ENCODE data around the gene VANGL2. TPM values are rescaled to one million over a fixed set of nuclear protein-coding genes. Genes with fewer than 3 reads are reported as not detected.

Gene VANGL2
- total RNA-seq, 1 donor from 2014 or later = 17.0 TPM

- Histone ChIP-seq H3K36me3 (ENCODE audit: control insufficient read depth, insufficient read depth, low read length) (no peaks in the 10 kb centered on the region), H3K4me3 (ENCODE audit: low read depth, low read length) (no peak overlapping the region), H3K27me3 (ENCODE audit: control insufficient read depth, insufficient read depth, low read length) (no peaks in the 10 kb centered on the region)
- TF ChIP-seq, protein P1, sequence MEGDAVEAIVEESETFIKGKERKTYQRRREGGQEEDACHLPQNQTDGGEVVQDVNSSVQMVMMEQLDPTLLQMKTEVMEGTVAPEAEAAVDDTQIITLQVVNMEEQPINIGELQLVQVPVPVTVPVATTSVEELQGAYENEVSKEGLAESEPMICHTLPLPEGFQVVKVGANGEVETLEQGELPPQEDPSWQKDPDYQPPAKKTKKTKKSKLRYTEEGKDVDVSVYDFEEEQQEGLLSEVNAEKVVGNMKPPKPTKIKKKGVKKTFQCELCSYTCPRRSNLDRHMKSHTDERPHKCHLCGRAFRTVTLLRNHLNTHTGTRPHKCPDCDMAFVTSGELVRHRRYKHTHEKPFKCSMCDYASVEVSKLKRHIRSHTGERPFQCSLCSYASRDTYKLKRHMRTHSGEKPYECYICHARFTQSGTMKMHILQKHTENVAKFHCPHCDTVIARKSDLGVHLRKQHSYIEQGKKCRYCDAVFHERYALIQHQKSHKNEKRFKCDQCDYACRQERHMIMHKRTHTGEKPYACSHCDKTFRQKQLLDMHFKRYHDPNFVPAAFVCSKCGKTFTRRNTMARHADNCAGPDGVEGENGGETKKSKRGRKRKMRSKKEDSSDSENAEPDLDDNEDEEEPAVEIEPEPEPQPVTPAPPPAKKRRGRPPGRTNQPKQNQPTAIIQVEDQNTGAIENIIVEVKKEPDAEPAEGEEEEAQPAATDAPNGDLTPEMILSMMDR (IDR thresholded peaks at IDR 0.05; ENCODE audit: insufficient read depth, low read length, poor library complexity, severe bottlenecking) = no peak
- DNase-seq (ENCODE audit: low read depth) = no peak
These were observed 31.2 kb downstream of the VANGL2 start for GRCh38 chr1:160431571-160431970.

GRCh38 chr1:160432371-160432786 is 32.0 kb downstream of the VANGL2 start:
- DNase-seq (ENCODE audit: low read depth) = no peak
- Histone ChIP-seq H3K27me3 (ENCODE audit: control insufficient read depth, insufficient read depth, low read length) (no peaks in the 10 kb centered on the region), H3K4me3 (ENCODE audit: low read depth, low read length) (no peak overlapping the region), H3K36me3 (ENCODE audit: control insufficient read depth, insufficient read depth, low read length) (no peaks in the 10 kb centered on the region)
- TF ChIP-seq, protein P1 (IDR thresholded peaks at IDR 0.05; ENCODE audit: insufficient read depth, low read length, poor library complexity, severe bottlenecking) = no peak

DNA sequence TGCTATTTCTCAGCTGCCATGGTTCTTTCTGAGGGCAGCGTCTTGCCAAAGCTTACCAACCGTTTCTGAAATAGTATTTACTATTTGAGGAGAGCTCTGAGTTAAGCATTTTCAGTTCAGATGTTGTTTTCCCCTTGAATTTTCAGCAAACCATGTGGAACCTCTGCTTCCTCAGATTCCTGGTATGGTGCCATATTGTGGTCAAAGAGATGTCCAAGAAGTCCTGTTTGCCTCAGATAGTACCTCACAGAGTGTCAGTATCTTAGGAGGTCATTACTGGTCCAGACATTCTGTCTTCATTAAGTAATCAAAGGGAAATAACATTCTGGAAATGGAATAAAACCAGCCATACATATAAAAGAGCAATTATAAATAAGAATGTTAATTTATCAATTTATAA is 36.6 kb downstream of the VANGL2 start:
- TF ChIP-seq, protein P1 (IDR thresholded peaks at IDR 0.05; ENCODE audit: insufficient read depth, low read length, poor library complexity, severe bottlenecking) = no peak
- Histone ChIP-seq H3K27me3 (ENCODE audit: control insufficient read depth, insufficient read depth, low read length) (no peaks in the 10 kb centered on the region), H3K4me3 (ENCODE audit: low read depth, low read length) (no peak overlapping the region), H3K36me3 (ENCODE audit: control insufficient read depth, insufficient read depth, low read length) (no peaks in the 10 kb centered on the region)
- DNase-seq (ENCODE audit: low read depth) = no peak

DNA sequence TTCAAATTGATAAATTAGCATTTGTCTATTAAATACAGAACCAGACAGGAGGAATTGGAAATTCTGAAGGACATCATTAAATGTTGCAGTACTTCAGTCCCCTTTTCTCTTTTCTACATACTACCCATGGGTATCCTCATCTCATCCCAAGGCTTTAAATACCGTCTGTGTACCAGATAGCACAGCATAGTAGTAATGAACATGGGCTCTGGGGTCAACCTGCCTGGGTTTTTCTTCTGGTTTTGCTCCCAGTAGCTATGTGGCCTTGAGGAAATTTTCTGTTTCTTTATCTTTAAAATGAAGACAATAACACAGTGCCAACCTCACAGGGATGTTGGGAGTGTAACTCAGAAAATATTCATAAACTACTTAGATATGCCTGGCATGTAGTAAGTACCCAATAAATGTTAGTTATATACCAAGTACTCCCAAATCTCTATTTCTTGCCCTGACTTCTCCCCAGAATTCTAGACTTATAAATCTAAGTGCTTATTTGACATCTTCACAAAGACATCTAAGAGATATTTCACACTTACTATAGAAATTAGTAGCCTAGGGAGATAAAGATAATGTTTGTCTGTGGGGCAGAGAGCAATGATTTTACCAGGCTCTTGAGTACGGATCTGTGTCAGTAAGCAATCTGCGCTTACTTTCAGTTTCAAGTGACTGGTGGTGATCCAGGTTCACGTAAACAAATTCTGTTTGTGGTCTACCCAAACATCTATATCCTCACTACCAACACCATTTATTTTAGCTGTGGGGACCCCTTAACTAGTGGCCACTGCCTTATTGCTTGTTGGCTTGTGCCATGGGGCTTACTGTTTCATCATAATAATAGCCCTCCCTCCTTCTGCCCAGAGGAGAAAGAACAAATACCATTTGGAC is 37.3 kb downstream of the VANGL2 start:
- DNase-seq (ENCODE audit: low read depth) = no peak
- Histone ChIP-seq H3K27me3 (ENCODE audit: control insufficient read depth, insufficient read depth, low read length) (no peaks in the 10 kb centered on the region), H3K4me3 (ENCODE audit: low read depth, low read length) (no peak overlapping the region), H3K36me3 (ENCODE audit: control insufficient read depth, insufficient read depth, low read length) (no peaks in the 10 kb centered on the region)
- TF ChIP-seq, protein P1 (IDR thresholded peaks at IDR 0.05; ENCODE audit: insufficient read depth, low read length, poor library complexity, severe bottlenecking) = no peak

DNA sequence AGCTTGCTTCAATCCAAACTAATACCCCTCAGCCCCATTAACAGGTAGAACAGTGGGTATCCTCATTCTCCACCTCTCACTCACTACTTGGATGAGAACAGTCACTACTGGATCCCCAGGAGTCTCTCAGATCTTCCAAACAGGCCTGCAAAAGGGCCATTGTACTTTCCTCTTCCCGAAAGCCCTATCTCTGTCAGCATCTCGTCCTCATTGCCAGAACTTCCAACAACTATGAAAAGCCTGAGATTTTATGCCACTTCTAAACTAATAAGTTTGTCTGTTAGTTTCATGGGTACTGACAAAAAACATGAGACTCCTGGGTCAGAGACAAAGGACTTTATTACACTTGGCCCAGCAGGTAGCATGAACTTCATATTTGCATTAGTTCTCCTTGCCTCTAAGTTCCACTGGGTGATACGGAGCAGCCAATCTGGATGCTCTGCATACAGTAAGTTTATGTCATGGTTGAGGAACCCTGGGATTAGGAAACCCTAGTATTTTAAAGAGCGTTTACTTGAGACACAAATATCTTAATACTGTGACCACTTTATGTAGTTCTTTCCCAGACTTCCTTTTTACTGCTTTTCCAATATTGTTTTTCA is 38.1 kb downstream of the VANGL2 start:
- no peak for DNase-seq (ENCODE audit: low read depth)
- no peaks in the 10 kb centered on the region for H3K36me3 ChIP-seq (ENCODE audit: control insufficient read depth, insufficient read depth, low read length)
- TF ChIP-seq, protein P1 (IDR thresholded peaks at IDR 0.05; ENCODE audit: insufficient read depth, low read length, poor library complexity, severe bottlenecking) = no peak
- H3K4me3 ChIP-seq (ENCODE audit: low read depth, low read length) = no peak overlapping the region
- no peaks in the 10 kb centered on the region for H3K27me3 ChIP-seq (ENCODE audit: control insufficient read depth, insufficient read depth, low read length)

All from kidney epithelial cell (primary cell).